HFF-Myc (cell line): Measurements from ENCODE around the gene TAF1B.
A peak's percentile ranks its signal among the peaks of the same experiment; 100 is the strongest.

ENCODE experiments used
- DNase-seq: peaks from one replicate; pipeline ENCODE4 v3.0.0-alpha.2; 2011; ENCODE audit warnings: low read depth; ENCODE audit errors: extremely low read depth
- H3K4me3 ChIP-seq: replicated peaks from 2 replicates; pipeline ENCODE4 v1.5.1; 2011; ENCODE audit warnings: low read depth, mild to moderate bottlenecking, control low read depth, low read length
- TF ChIP-seq, protein P1 (sequence below): IDR thresholded peaks from 2 replicates; pipeline ENCODE4 v1.5.1; 2012; ENCODE audit warnings: mild to moderate bottlenecking, low read depth, low read length, control low read depth; ENCODE audit errors: missing control alignments

Gene TAF1B

DNA sequence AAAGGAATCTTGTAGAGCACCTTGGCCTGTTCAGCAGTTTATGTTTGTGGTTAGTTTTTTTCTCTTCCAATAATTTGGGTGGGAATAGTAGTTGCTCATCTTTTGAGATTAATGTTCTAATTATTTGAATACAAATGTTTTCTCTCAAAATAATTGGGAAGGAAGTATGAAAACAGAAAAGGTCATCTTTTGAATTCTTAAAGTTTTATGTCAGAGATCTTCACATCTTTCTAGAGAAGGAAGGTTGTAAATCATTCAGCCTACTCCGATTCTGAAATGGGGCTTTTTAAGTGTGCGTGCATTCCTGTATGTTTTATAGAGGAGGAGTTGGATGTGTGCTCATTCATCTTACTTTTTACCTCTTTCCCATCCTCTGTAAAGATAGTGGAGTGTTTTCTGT is 137.2 kb downstream of the TAF1B start:
- H3K4me3 ChIP-seq: no peak overlapping the region
- TF ChIP-seq, protein P1, sequence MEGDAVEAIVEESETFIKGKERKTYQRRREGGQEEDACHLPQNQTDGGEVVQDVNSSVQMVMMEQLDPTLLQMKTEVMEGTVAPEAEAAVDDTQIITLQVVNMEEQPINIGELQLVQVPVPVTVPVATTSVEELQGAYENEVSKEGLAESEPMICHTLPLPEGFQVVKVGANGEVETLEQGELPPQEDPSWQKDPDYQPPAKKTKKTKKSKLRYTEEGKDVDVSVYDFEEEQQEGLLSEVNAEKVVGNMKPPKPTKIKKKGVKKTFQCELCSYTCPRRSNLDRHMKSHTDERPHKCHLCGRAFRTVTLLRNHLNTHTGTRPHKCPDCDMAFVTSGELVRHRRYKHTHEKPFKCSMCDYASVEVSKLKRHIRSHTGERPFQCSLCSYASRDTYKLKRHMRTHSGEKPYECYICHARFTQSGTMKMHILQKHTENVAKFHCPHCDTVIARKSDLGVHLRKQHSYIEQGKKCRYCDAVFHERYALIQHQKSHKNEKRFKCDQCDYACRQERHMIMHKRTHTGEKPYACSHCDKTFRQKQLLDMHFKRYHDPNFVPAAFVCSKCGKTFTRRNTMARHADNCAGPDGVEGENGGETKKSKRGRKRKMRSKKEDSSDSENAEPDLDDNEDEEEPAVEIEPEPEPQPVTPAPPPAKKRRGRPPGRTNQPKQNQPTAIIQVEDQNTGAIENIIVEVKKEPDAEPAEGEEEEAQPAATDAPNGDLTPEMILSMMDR: no peak
- DNase-seq: no peak

DNA sequence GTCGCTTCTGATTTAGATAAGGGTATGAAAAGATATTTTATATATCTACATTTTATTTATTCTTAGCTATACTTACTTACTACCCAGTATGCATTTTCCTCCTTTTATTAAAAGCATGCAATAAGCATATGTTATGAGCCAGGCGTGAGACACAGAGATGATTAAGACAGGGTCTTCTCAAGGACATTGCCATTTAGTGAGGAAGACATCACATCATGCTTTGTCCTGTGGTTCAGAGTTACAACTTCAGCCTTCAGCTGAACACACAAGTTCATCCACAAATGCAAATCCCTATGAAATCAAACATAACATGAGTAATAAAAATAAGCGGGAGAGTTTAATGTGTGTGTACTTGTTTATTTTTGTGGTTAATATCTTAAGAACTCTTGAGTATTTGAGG is 138.4 kb downstream of the TAF1B start:
- TF ChIP-seq, protein P1: no peak
- H3K4me3 ChIP-seq: no peak overlapping the region
- DNase-seq: no peak

- TF ChIP-seq, protein P1: no peak
- peak; percentile 97 for DNase-seq
- no peak overlapping the region for H3K4me3 ChIP-seq
Measured at GRCh38 chr2:9982248-9982647, 139.0 kb downstream of the TAF1B start.

- TF ChIP-seq, protein P1: no peak
- DNase-seq: no peak
- H3K4me3 ChIP-seq: no peak overlapping the region
Measured at GRCh38 chr2:9982891-9983290, 139.6 kb downstream of the TAF1B start.

GRCh38 chr2:9983401-9984216 is 140.3 kb downstream of the TAF1B start:
- DNase-seq: peak; percentile 77
- TF ChIP-seq, protein P1: no peak
- no peak overlapping the region for H3K4me3 ChIP-seq
